Fibroblast of skin of scalp (primary cell): ENCODE data around the gene APOL4. TPM values are rescaled to one million over a fixed set of nuclear protein-coding genes. Genes with fewer than 3 reads are reported as not detected.
A peak's percentile ranks its signal among the peaks of the same experiment; 100 is the strongest.
"Not testable (repeated sequence)": the region's sequence is repeated elsewhere in the genome, so short reads cannot be mapped to it uniquely, and the experiment has no call there.

Experiments
- DNase-seq: peaks from one replicate; pipeline ENCODE4 v3.0.0-alpha.2; 2013
- polyA plus RNA-seq, 2 experiments: library from polyadenylated mRNA; unstranded; fragments of 120-200 nt; gene quantifications; one replicate each; pipeline ENCODE4 v1.2.1, GENCODE V29; 2013; ENCODE audit not compliant: insufficient read length in 2 of 2

APOL4 gene
- polyA plus RNA-seq (2013, experiment 1 of 2; ENCODE audit: insufficient read length): 0.16 TPM
- polyA plus RNA-seq (2013, experiment 2 of 2; ENCODE audit: insufficient read length): 0.64 TPM

GRCh38 chr22:36201630-36202319, at the start of gene APOL4:
APOL4 (minus strand) TSS chr22:36201809; CDS start chr22:36201734, 75 bp downstream.
- no peak for DNase-seq

DNA sequence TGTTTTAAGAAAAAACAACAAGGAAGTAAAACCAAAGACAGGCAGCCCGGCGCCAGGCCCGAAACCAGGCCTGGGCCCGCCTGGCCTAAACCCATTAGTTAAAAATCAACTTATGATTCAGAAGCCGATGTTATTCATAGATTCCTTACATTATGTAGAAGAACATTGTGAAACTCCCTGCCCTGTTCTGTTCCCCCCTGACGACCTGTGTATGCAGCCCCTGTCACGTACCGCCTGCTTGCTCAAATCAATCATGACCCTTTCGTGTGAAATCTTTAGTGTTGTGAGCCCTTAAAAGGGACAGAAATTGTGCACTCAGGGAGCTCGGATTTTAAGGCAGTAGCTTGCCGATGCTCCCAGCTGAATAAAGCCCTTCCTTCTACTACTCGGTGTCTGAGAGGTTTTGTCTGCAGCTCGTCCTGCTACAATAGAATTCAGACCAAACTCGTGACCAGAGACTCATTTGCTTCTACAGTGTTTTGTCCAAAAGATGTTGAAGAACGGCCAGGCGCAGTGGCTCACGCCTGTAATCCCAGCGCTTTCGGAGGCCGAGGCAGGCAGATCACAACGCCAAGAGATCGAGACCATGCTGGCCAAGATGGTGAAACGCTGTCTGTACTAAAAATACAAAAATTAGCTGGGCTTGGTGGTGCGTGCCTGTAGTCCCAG, 48.8 kb upstream of the APOL4 start:
- DNase-seq: not testable (repeated sequence)

- DNase-seq: no peak
Measured at GRCh38 chr22:36249160-36249559, 47.6 kb upstream of the APOL4 start.

DNA sequence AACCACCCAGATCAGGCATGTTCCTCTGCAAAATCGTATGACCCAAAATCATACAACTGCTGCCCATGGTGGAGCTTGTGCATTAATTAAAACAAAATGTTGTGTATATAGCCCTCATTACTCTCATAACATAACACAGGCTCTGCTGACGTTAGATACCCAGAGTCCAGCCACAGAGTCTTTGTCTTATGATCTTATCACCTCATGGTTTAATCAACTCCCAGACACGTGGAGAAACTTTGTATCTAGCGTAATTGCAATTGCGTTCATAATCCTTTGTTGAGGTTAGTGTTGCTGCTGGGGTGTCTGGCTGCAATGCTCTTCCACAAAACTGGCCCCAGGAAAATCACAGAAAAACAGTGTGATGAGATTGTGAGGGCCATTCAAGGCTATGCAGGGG, 46.3 kb upstream of the APOL4 start:
- DNase-seq: no peak

- DNase-seq: no peak
Measured at GRCh38 chr22:36246718-36247117, 45.1 kb upstream of the APOL4 start.

DNA sequence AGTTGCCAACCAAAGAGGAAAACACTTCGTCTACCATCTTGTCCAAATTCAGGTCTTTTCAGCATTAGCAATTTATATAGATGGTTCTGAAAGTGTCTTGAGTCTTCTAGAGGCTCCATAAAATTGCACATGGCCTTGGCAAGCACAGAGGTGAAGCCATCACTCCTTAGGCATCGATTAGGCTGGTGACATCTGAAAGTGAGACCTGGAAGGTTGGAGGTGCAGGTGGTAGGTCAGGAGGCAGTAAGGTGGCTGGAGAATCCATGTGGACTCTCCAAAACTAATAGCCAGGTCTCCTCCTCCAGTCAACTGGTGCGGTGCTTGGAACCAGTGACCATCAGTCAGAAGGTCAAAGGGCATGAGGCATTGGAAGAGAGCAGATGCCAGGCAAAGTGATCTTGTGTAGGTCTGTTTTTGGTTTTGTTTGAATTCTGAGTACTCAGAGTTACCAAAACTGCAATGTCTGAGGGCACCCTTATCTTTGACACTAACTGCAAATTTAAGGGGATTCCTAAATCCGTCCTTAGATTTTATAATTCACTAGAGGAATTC, 44.3 kb upstream of the APOL4 start:
- no peak for DNase-seq

GRCh38 chr22:36244522-36245391, 43.1 kb upstream of the APOL4 start:
- peak; percentile 83 for DNase-seq

DNA sequence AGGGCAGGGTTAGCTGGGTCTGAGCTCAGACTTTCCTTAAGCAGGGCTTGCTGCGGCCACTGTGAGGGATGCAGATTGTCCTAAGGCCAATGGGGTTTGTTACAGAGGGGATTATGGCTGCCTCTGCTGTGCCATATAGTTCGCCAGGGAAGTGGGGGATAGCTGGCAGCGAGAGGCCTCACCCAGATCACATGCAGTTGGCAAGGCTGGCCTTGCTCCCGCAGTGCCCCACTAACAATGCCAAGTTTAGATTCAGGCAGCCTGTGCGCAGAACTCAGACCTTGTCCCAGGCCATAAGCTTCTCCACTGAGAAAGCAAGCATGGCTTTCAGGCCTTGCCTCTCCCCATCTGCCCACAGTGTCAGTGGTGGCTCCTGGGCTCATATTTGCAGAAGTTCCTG, 42.4 kb upstream of the APOL4 start:
- no peak for DNase-seq

- DNase-seq: peak; percentile 96
Measured at GRCh38 chr22:36239401-36240171, 38.0 kb upstream of the APOL4 start, which contains the start of gene APOL2. APOL2 (minus strand) TSS chr22:36239527; CDS start chr22:36233162, 6,365 bp downstream.

GRCh38 chr22:36239150-36239400, 37.5 kb upstream of the APOL4 start:
- peak; percentile 38 for DNase-seq

DNA sequence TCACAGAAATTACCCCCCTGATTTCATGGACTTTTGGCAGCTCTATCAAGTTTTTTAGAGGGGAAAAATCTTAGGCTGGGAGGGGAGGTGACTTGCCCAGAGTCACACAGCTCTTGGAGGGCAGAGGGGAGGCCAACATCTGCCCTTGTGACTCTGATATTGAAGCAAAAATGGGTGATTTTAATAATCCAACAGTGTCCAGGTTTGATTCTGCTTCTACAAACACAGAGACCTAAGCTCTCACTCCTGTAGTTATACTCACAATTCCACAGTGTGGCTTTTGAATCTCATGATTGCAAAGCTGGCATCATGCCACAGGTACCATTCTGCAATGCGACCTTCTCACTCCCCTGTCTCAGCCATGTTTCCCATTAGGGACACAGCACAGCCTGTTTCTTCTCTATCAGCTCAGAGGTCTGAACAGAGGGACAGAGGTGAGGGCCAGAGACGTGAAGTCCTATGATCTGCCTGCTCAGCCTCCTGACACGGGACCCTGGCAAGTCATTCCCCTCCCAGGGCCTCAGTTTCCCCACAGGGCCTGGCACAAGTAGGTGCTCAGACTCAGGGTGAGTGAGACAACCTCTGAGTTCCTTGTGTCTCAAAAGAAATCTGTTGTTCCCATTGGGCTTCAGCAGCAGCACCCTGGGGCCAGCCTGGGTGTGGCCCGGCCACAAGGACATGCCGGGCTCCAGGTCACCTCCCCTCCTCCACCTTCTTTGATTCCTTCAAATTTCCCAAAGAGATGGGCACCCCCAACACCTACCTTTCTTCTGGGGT, 37.0 kb upstream of the APOL4 start:
- DNase-seq: no peak

- DNase-seq: no peak
Measured at GRCh38 chr22:36237462-36238372, 36.1 kb upstream of the APOL4 start.

- no peak for DNase-seq
Measured at GRCh38 chr22:36236388-36237319, 35.0 kb upstream of the APOL4 start.

DNA sequence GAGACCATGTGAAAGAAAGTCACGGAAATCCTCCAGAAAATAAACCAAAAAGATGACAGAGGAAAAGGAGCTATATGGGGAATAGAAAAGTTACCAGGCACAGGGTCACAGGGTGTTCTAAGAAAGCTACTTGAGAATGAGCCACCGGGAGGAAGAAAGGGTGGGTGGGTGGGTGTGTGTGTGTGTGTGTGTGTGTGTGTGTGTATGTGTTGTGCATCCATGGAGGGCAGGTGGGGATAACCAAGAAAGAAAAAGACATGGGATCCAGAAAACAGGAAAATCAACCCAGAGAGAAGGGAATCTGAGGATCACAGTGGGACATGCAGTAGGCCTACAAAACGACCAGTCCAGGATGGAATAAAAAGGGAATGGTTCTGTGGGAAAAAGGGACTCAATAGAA, 34.0 kb upstream of the APOL4 start:
- no peak for DNase-seq

DNA sequence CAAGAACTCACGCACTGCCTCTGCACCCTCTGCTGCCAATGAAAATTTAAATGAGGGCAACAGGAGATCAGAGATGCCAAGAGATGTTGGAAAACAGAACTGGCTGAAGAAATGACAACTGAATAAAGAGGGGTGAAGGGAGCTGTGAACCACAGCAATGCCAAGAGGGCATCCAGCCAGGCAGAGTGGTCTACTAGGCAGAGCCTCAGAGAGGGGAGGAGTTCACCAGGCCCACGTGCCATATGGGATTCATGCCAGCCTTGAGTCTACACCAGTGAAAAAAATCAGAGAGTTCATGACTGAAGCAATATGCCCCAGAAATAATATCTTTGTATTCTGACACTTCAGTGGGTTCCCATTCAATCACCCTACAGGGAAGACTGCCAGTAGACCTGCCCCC, 33.3 kb upstream of the APOL4 start:
- DNase-seq: no peak

DNA sequence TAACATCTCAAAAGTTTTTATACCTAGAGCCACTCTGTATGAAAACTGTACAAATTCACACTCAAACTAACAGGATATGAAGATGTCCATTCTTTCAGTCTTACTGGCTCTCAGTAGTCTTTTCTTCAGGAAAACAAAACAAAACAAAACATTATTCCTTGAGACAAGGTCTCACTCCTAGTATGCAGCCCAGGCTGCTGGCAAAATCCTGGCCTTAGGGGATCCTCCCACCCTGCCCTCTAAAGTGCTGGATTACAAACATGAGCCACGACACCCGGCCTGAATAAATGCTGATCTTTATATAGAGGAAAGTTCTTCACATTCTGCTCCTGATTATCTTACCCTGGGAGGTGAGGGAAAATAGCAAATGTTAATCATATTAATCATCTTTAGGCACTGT, 32.6 kb upstream of the APOL4 start:
- no peak for DNase-seq

GRCh38 chr22:36233796-36234195, 32.2 kb upstream of the APOL4 start:
- no peak for DNase-seq

DNA sequence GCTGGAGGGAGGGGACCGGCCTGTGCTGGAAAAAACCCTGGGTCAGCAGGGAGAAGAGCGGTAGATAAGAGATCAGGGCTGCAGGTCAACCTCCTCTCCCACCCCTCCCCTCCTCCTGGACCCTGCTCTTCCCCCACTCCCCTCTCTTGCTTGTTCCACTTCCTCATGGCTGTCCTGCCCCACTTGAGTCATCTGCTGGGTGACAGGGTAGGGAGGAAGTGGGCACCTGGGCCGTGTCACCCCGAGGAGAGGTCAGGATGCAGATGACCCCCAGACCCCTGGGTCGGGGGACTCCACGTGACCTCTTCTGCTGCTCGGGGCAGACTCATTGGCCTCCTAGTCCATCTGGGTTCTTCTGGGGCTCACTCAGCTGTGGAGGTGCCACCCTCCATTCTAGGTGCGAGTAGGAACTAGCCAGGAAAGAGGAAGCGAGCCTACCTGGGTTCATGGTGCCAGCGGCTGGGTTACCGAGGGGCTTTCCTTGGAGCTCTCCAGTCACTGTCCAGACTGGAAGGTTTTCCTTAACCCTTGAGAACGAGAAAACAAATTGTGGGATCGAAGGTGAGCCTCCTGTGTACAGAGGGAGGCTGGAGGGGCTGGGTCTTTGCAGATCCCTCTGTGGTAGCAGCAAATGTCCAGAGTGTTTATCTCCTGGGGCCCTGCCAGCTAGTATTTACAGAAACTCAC, 31.2 kb upstream of the APOL4 start:
- DNase-seq: no peak

DNA sequence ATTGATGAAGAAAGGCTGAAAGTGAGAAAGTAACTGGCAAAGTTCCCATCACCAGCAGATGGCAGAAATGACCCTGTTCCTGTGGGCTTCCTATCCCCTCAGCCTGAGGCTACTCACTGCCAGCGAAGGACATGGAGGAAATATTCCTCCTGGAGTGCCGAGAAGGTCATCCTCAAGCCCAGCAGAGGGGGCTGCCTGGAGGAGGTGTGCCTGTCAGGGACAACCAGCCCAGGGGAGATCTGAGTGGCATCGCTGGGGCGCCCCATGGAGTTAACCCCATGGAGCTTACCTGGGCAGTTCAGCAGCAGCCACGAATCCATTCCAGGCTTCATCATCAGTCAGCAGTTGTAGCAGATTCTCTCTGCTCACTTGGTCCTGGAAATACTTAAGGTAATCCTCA, 29.4 kb upstream of the APOL4 start:
- not testable (repeated sequence) for DNase-seq
